Measurements from ENCODE around the gene SLC16A8. TPM values are rescaled to one million over a fixed set of nuclear protein-coding genes. Genes with fewer than 3 reads are reported as not detected.

The SLC16A8 gene
- total RNA-seq, 1 experiment from 2014 or later: 1.1 TPM

GRCh38 chr22:38115423-38116205 is 31.6 kb upstream of the SLC16A8 start:
- H3K27ac Mint-ChIP-seq: no peak overlapping the region; a peak in 1 of 7 replicates

More at GRCh38 chr22:38115423-38116205, 31.6 kb upstream of the SLC16A8 start:
- Histone ChIP-seq H3K79me2 (ENCODE audit: insufficient read depth, low read length) (no peaks in the 10 kb centered on the region), H3K4me2 (ENCODE audit: insufficient read depth, insufficient read length, low read length) (no peak overlapping the region), H2BK120ac (ENCODE audit: low read depth, low read length, poor library complexity, severe bottlenecking) (no peak overlapping the region), H3K4ac (ENCODE audit: low read depth, low read length) (no peak overlapping the region), H2BK15ac (ENCODE audit: low read depth, low read length) (no peak overlapping the region), H4K20me1 (ENCODE audit: control insufficient read depth, insufficient read depth, insufficient read length) (peaks cover 2% of the 10 kb centered on the region), H3K79me1 (ENCODE audit: insufficient read depth, low read depth, low read length, poor library complexity, severe bottlenecking) (no peaks in the 10 kb centered on the region), H4K91ac (ENCODE audit: insufficient read length, low read depth, low read length) (no peak overlapping the region), H3K23me2 (ENCODE audit: insufficient read length, low read depth, low read length, poor library complexity, severe bottlenecking) (no peaks in the 10 kb centered on the region), H3K27ac (ENCODE audit: insufficient read length, low read depth, low read length) (no peak overlapping the region), H2BK20ac (ENCODE audit: low read depth, low read length, poor library complexity, severe bottlenecking) (no peak overlapping the region), H3K56ac (ENCODE audit: insufficient read length, low read depth, low read length) (no peak overlapping the region), H4K5ac (ENCODE audit: insufficient read length, low read depth, low read length) (no peak overlapping the region), H3K18ac (ENCODE audit: insufficient read length, low read depth, low read length) (no peak overlapping the region), H3K4me1 (ENCODE audit: insufficient read depth, low read length) (no peaks in the 10 kb centered on the region), H3K9ac (ENCODE audit: extremely low read depth, insufficient read length, low read length) (no peak overlapping the region), H3K27me3 (ENCODE audit: insufficient read depth, low read length) (no peaks in the 10 kb centered on the region), H2AK5ac (ENCODE audit: insufficient read length, low read length) (no peak overlapping the region), H2AFZ (ENCODE audit: low read length) (no peak overlapping the region), H3K14ac (ENCODE audit: insufficient read depth, low read length) (no peak overlapping the region; the same call in 1 of the 2 replicates), H4K8ac (replicated peaks; ENCODE audit: insufficient read length, low read depth, low read length) (no peak overlapping the region), H3T11ph (ENCODE audit: low read length) (no peak overlapping the region), H3K23ac (ENCODE audit: insufficient read length, low read depth, low read length) (no peak overlapping the region), H2BK5ac (ENCODE audit: insufficient read length, low read length) (no peak overlapping the region), H3K9me3 (ENCODE audit: control insufficient read depth, low read depth, low read length) (no peaks in the 10 kb centered on the region), H2BK12ac (ENCODE audit: insufficient read length, low read depth, low read length) (no peak overlapping the region)
- WGBS (ENCODE audit: extremely low coverage, insufficient read length, low lambda C conversion rate): no CpG with 5 or more reads among the region's 31 CpGs
- TF ChIP-seq, protein P1, sequence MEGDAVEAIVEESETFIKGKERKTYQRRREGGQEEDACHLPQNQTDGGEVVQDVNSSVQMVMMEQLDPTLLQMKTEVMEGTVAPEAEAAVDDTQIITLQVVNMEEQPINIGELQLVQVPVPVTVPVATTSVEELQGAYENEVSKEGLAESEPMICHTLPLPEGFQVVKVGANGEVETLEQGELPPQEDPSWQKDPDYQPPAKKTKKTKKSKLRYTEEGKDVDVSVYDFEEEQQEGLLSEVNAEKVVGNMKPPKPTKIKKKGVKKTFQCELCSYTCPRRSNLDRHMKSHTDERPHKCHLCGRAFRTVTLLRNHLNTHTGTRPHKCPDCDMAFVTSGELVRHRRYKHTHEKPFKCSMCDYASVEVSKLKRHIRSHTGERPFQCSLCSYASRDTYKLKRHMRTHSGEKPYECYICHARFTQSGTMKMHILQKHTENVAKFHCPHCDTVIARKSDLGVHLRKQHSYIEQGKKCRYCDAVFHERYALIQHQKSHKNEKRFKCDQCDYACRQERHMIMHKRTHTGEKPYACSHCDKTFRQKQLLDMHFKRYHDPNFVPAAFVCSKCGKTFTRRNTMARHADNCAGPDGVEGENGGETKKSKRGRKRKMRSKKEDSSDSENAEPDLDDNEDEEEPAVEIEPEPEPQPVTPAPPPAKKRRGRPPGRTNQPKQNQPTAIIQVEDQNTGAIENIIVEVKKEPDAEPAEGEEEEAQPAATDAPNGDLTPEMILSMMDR (conservative IDR thresholded peaks at IDR 0.05): no peak
- H3K36me3 Mint-ChIP-seq (ENCODE audit: insufficient read depth in 1 of 3, low read depth in 3 of 3): peaks cover 0 to 8% (median 2%) of the 10 kb centered on the region in 3 experiments; a peak in 5 of 7 replicates
- no peak for DNase-seq
- no peak overlapping the region for H3K4me3 Mint-ChIP-seq
- H3K27me3 Mint-ChIP-seq (ENCODE audit: low read depth): peaks cover 1% of the 10 kb centered on the region; the same call in 1 of the 2 replicates
- no peaks in the 10 kb centered on the region; a peak in 1 of 5 replicates for H3K9me3 Mint-ChIP-seq
- H3K4me1 Mint-ChIP-seq: peaks cover 2 to 15% of the 10 kb centered on the region in 2 experiments
